HG03175 (cell line): ENCODE results near the gene SLC39A8.

Experiments
- ATAC-seq: cut with Tn5 transposase; IDR thresholded peaks from one replicate; pipeline ENCODE4 v1.9.1; 2021; ENCODE audit warnings: mild to moderate bottlenecking, moderate library complexity; ENCODE audit not compliant: unreplicated experiment

SLC39A8 gene

DNA sequence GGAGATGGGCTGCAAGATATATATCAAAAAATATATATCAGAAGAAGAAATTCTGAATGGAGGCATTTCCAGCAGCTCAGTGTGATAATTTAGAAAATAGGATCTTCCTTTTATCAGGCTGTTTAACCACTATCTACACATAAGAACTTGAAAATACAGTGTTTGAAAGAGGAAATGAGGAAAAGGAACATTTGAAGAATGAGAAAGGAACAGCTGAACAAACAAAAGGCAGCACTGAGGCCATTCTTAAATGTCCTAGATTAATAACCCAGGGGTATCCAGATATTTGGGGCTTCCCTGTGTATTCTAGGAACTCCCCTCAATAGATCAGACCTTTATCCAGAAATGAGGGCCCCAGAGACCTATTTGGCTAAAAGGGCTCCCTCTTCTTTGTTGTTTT, 4.1 kb downstream of the SLC39A8 start:
- ATAC-seq: no peak

DNA sequence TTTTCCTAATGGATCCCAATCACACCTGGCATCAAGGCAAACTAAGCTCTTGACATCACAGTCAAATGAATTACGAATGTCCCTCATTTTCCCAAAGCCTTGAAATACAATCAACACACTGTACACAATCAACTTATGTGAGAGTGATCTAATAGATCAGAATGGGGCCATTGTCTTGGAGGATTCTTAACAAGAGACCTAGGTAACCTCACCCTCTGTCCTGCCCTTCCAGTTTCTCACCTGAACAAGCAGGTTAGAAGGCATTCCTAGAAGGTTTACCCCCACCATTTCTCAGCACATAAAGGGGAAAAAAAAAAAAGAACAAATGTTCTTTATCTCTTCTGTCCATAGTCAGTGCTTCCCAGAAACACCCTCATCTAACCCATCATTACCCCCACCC, 6.3 kb downstream of the SLC39A8 start:
- no peak for ATAC-seq

DNA sequence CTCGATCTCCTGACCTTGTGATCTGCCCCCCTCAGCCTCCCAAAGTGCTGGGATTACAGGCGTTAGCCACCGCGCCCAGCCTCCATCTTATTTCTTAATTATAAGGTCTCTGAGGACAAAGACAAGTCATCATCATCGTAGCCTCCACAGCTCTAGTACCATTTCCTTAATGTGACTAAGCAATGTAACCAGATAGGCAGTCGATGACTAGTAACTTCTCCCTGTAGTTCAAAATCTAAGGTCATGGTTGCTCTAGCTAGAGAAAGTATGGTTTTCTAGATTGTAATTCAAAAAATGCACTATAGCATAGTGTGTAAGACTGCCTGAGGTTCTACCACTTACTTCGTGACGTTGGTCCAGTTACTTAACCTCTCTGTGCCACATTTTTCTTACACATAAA, 6.9 kb downstream of the SLC39A8 start:
- no peak for ATAC-seq

DNA sequence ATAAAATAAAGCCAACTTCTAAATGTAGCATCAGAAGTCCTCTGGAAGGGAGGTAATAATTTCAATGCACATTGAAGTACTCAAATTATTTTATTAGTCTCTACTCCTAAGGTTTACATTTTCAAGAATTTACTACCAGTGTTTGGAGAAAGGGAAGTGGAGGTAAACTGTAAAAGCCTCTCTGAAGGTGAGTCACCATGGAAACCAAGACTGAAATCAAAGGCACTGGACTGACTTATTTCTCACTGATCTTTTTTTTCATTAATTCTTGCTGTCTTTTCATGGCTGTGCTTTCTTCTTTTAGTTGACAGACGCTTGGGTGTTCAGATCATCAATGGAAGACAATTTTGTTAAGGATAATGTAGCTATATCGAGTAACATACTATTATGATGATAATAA, 9.7 kb downstream of the SLC39A8 start:
- peak; percentile 43 for ATAC-seq

DNA sequence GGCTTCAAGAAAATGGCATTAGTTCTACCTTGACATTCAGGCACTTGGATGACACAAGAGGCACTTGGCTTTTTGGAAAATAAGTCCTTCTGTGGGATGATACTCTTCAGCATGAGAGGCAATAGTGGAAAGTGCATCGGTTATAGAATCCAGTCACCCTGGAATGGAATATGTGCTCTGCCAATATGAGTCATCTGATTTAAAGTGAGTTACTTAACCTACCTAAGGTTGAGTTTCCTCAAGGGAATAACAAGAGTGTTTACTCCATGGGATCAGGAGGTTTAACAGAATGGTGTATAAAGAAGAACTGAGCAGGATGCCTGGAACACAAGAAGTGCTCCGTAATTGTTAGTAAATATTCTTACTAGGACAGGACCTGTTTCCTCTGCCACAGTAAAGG, 10.7 kb downstream of the SLC39A8 start:
- no peak for ATAC-seq

DNA sequence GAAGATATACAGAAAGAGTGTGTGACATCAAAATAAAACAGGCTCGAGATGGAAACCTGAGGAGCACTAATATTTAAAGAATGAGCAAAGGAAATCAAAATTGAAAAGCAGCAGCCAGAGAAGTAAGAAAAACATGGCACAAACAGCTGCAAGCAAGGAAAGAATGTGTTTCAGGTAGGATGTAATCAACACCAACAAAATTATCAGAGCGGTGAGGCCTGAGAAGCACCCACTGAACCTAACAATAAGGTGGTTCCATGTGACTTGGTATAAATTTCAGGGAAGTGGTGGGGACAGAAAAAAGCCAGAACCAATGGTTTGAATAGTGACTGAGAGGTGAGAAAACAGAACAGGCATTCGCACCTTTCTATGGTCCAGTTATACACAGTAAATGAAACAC, 11.5 kb downstream of the SLC39A8 start:
- no peak for ATAC-seq

DNA sequence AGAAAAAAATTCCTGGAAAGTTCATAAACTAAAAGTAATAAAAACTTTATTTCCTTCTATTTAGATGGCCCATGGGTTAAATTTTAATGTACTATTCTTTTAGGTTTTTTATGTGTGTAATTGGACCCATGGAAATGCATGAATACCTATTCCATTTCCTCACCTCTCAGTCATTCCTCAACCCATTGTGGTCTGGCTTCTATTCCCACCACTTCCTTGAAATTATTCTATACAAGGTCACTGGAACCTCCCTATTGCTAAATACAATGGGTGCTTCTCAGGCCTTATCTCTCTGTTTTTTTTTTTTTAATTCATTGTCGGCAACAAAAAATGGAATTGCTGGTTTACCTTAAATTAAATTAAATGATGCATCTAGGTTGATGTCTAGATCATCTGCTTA, 17.2 kb downstream of the SLC39A8 start:
- ATAC-seq: no peak

DNA sequence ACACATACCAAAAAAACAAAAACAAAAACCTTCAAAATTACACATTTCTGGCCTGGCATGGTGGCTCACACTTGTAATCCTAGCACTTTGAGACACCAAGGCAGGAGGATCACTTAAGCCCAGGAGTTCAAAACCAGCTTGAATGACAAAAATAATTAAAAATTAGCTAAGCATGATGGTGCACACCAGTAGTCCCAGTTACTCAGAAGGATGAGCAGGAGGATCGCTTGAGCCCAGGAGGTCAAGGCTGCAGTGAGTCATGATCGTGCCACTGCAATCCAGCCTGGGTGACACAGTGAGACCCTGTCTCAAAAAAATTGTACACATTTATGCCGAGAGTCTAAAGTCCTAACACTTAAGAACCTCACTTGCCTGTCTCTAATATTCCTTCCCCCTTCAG, 18.3 kb downstream of the SLC39A8 start:
- ATAC-seq: no peak

DNA sequence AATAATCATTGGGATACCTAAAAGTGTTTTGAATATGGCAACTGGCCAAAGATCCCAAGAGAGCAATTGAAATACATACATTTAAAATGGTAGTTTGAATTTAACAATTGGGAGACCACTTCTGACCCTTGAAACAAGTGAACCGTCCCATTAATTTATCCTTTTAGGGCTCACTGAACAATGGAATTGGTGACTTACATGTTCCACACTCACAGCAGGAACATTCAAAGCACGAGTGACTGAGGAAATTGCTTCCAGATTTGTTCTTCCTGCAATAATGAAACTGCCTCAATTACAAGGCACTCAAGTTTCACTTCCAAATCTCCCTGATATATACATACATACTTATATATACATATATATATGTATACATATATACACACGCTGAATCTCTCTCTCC, 20.6 kb downstream of the SLC39A8 start:
- ATAC-seq: no peak

DNA sequence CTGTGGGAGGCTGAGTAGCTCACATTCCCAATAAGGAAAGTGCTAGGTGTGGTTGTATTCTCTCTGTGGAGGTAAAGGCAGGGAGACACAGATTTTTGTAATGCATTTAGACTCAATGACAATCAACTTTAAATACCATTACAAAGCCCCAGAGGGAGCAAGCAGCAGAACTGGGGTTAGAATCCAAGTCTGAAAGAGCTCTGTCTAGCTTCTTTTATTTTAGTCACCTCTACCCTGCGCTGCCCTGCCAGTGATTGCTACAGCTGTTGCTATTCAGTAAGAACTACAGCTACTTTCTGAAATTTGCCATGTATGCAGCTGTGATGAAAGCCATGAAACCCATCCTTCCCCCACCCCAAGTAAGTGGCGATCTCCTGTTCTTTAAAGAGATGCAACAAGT, 22.5 kb downstream of the SLC39A8 start:
- ATAC-seq: no peak

DNA sequence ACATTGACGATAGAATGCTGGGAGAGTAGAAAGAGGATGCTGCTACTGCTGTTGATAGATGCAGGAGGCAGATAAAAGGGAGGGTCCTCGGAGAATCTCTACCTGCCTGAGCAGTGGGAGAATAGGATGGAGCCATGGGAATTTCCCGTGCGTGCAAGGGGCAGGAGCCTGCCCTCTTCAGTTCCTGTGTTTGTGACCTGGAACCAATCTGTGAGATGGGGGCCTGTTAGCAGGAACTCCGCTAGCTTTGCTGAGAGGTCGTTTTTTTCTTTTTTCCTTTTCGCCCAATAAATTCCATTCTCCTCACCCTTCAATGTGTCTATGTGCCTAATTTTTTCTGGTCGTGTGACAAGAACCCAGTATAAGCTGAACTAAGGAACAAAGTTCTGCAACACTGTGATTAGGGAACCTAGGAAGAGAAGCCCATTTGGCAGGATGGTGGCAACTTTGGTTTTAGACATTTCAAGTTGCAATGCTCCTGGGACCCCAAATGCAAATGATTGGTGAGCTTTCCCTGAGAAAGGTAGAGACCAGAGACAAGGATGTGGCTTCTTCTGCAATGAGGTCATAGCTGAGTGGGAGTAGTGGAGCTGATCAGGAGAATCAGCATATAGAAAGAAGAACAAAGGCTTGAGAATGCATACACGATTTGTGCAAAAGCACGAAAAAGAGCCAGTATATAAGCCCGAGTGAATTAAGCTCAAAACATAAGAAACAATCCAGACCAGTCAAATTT, 23.9 kb downstream of the SLC39A8 start:
- no peak for ATAC-seq

DNA sequence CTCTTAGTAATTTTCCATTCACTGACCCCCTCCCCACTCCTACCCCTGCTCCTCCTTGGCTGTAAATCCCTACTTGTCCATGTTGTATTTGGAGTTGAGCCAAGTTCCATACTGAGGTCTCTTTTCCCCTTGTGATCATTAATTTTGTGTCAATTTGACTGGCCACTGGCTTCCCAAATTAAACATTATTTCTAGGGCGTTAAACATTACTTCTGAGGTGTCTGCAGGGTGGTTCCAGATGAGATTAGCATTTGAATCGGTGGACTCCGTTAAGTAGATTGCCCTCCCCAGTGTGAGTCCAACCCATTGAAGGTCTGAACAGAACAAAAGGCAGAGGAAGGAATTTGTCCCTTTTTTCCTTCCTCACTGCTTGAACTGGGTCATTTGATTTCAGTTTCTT, 25.7 kb downstream of the SLC39A8 start:
- no peak for ATAC-seq

DNA sequence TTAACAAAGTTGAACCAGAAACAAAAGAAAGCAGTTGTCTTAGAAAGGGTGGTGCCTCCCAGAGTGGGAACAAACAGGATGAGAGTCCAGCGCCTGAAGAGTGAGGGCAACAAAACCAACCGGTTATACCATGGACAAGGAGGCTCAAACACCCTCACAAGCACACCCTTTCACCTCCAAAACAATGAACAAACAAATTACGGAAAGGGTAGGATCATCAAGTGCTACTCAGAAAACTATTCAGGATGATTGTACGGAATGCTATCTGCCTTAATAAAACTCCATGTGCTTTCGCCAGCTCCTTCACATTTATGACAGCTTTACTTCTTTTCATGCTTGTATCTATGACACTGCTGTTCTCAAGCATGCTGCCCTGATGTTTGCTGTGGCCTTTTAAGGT, 26.8 kb downstream of the SLC39A8 start:
- no peak for ATAC-seq

DNA sequence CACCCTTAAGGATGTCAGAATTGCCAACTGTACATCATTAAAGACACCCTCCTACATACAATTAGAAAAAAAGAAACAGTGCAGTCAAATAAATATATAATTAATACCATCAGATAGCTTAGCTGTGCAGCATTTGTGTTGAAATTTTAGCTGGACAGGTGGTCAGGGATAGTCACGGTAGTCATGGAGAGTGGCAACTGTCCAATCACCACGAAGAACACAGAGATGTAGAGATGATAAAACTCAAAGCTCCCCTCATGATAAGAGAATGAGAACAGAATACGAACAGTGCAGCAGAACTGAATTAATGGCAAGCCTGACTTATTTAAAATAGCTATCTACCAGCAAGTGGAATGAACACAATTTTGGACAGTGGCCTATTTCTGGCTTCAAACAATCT, 27.2 kb downstream of the SLC39A8 start:
- ATAC-seq: no peak

DNA sequence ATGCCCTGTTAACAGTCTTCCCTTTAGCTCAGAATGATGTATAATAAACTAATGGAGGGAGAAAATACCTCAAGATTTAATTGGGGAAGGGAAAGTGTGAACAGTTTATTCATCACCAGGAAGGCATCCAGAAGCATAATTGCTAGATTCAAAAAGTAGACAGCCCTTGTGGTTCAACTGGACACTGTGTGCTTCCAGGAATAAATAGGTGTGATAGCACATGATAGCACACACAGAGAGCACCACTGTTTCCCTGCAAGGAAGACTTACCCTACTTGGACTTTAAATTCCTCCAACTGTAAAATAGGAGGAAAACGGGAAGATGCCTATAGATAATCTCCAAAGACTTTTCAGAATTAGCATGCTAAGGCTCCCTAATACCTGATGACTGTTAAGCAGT, 27.8 kb downstream of the SLC39A8 start:
- no peak for ATAC-seq

DNA sequence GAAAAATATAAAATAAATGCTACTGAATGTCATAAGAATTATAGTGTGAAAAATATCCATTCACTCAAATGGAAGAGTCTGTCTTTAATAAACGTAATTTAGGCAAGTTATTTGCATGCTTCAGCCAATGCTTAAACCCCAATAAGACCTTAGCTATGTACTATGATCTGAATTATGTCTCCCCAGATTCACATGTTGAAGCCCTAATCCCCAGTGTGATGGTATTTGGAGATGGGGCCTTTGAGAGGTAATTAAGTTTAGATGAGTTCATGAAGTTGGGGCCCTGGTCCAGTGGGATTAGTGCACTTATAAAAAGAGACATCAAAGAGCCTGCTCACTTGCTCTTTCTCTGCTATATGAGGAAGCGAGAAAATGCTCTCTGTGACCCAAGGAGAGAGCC, 28.7 kb downstream of the SLC39A8 start:
- no peak for ATAC-seq

DNA sequence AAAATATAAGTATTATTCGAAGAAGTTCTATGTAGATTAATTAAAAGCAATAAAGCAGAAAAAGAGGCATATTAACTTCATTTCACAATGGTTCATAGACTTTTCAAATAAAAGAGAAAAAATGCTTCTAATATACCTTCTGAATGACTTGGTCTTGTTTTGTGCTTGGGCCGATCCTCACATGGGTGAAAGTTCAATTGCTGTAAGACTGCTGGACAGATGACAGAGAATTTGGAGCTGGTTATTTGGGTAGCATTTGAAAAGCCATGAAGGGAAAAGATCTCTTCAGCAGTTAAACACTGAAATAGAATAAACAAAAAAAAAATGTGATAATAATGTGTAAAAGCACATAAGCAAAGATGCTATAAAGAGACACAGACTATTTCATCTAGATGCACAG, 29.8 kb downstream of the SLC39A8 start:
- no peak for ATAC-seq

DNA sequence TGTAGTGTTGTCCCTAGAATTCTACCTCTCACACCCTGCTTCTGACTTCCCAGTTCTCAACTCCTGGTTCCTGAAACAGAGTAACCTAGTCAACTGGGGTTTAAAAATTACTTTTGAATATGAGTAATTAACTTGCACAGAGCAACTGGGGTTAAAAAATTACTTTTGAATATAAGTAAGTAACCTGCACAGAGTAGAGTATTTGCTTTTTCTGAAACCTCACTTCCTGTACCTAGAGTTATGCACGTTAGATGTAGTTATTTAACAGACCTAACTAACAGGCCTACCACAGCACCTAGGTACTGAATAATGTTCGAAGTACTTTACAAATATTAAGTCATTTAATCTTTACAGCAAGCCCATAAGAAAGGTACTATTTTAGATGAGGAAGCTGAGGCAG, 32.9 kb downstream of the SLC39A8 start:
- ATAC-seq: no peak

DNA sequence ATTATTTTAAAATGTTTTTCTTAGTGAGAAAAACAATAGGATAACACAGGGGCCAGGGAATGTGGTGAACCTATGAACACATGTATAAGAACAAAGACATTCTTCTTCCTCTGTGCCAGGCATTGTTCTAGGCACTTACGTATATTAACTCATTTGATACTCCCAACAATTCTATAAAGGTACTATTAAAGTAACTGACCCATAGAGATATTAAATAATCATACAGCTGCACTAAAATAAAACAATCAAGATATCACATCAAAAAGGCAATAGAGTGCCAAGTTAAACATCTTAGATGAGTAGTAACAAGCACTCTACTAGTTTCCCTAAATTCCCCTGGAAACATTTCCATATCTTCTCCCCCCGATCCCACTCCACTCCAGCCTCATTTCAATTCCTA, 33.4 kb downstream of the SLC39A8 start:
- ATAC-seq: no peak

DNA sequence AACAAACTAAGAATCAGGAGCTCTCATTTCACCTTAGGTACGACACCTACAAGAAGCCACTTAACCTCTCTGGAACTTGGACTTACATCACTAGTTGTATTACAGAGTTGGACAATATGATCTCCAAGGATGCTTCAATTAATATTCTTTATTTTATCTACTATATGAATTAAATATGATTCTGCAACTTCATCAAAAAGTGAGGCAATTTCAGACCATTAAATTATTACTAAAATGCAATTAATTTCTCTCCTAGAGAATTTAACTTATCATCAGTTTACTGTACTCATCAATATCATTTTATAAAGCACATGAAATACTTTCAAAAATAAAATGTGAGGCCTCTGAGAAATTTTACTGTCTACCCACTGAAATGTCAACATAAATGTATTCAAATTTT, 33.9 kb downstream of the SLC39A8 start:
- no peak for ATAC-seq

DNA sequence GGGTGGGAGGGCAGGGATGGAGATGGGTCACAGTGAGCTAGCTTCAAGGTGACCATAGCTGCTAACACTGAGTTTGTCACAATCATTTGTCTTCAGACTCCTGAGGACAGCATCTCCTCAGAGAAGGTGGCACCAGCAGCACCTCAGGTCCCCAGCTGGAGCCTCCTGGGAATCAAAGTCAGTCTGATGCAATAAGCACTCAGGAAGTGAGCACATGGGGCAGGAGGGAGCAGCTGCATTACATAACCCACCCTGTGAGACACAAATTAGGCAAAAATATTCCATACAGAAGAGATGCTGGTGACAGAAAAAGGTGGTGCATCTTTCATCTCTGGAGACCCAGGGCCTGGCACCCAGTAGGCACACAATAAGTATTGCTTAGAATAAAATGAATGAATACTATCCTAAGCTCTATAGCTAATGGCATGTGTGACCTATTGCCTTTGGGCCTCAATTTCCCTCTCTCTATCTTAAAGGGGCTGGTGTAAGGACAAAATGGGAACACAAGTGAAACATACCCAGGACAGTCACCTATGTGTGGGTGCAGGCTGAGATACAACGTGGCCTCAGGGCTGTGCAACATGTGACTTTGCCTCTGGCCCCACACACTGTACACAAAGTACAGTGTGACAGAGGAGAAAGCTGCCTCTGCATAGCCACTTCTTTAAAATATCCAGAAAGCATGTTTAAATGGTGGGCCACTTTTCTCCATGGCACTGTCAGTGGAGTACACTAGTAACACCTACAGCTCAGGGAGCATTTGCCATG, 37.1 kb downstream of the SLC39A8 start:
- no peak for ATAC-seq

DNA sequence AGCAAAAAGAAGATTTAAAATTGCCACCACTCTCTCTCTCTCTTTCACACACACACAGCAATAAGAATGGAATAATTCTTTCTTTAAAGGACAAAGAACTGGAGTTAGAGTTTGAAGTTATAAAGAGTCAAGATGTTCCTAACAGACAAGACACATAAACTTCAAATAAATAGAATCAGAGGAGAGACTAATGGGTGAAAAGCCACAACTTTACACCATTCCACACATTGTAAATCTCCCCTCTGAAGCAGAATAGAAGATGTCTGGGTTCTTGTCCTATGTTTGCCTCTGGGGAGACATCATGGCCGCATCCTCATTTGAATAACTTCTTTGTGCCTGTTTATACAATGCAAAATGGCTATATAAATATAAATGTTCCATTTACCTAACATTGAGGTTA, 39.6 kb downstream of the SLC39A8 start:
- no peak for ATAC-seq

DNA sequence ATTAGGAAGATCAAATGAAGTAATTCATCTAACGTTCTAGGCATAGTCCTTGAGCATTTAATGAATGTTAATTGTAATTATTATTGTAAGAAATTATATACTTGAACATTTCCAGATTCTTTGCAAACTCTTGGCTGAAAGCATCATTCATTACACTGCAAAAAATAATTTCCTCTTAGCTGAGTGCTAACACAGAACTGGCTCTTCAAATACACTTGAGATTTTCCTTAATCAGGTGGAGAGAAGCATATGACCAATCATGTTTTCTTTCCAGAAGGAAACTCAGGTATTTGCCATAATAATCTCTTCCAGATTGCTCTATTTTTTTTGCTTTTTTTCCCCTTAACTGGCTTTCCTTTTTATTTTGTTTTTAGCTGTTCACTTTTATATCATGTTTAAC, 42.5 kb downstream of the SLC39A8 start:
- no peak for ATAC-seq
